ENCODE measurements around the gene FBXO42.
A peak's percentile ranks its signal among the peaks of the same experiment; 100 is the strongest.
"Not testable (repeated sequence)": the region's sequence is repeated elsewhere in the genome, so short reads cannot be mapped to it uniquely, and the experiment has no call there.

The FBXO42 gene

DNA sequence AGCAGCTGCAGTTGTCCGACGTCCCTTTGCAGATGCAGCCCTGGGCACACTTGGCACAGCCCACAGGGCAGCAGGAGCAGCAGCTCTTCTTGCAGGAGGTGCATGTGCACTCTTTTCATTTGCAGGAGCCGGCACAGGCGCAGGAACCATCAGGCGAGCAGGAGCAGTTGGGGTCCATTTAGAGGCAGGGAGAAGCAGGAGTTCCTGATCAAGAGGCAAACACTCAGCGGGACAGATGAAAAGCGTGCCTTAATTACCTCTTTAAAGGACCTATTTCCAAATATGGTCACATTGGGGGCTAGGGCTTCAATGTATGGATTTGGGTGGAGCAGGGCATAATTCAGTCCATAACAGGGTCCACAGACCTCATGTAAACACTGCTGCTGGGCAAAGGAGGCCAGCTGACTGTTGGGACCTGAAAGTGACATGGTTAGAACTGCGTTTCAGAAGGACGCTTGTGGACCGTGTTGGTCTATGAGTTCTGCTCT lies 111.0 kb downstream of the FBXO42 start:
- no peak for DNase-seq

DNA sequence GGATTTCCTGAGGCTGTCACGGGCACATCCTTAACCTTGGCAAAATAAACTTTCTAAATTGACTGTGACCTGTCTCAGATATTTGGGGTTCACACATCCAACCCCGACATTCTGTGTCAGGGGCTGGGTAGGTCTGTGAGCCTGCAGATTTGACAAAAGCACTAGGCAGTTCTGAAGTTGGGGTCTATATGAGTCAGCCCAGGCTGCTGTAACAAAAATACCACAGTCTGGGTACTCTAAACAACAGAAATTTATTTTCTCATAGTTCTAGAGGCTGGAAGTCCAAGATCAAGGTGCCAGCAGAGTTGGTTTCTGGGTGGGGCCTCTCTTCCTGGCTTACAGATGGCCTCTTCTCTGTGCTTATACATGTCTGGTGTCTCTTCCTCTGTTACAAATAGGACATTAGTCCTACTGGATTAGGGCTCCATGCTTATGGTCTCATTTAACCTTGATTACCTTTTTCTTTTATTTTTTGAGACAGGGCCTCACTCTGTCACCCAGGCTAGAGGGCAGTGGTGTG lies 112.2 kb downstream of the FBXO42 start:
- no peak for DNase-seq

DNA sequence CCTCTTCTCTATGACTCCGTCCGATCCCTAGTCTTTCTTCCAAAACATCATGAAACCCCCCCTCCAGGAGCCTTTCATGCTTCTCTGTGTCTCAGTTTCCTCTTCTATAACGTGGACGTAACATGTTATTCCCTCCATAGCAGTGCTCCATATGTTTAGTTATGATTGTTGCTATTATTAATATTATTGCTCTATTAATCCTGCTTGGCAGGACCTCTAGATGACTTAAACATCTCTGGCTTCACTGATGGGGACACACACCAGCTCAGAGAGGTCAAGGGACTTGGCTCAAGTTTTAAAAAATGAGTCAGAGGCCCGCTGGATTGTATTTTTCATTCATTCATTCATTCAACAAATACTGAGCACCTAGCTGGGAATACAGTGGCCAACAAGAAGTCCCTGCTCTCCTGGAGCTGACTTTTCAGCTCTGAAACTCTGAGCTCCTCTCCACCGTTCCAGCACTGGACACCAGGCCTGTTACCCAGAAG lies 114.9 kb downstream of the FBXO42 start:
- DNase-seq = no peak

DNA sequence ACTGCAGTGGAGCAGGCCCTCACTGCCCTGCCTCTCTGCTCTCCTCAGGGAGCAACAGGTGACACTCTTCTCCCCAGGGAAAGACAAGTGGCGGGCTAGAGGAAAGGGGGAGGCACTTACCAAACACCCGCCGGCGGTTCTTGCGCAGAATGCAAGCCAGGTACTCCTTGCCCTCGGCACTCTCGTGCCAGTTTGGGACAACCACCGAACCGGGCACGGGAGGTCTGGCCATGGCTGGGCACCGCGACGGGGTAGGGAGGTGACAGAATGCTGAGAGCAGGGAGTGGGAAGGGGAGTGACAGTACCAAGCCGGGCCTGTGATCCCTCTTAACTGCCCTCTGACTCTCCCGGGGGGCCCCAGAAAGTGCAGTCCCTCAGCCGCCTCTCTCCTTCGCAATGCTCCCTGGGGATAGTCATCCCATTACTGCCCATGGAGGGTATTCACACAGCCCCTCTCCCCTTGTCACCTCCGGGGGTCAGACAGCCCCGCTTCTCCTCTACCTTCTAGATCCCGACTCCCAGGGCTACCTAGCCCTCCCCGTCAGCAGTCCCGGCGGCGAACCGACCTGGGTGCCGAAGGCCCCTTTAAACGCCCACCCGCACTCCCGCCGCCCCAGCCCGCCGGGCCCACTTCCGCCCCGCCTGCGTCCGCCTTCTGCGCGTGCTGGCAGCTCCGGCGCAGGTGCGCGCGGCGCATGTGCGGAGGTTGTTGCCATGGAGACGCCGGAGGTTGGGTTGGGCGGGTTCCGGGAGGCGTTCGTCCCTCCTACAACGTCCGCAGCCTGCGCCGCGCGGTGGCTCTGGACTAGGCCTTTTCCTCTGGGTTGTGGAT lies 115.6 kb downstream of the FBXO42 start, which contains the start of gene CPLANE2:
Gene CPLANE2 (minus strand): TSS at position 673 of the 832 bp plus-strand sequence. CDS start 441 bp downstream, at position 232.
- peak; percentile 85 to 93 (median 92) for DNase-seq

DNA sequence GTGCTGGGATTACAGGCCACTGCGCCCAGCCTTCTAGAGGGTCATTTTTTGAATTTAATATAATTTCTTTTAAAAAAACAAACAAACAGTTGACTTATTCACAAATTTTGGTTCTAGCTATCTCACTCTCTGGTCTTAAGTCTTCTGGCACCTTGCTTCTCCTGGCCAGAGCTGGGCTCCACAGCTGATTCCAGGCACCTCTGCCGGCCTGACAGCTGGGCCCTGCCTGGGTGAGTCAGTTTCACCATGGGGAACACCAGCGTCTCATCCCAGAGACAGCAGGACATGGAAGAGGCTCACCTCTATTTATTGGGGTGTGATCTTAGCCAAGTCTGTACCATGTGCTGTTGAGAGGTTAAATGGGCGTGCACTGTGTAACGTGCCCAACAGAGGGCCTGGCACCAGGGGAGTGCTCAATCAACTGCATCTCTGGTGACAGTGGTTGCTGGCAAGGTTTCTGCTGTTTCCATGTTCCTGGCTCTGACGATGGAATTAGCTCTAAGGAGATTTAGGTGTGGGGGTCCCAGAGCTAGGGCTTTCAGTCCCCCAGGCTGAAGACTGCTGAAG lies 116.3 kb downstream of the FBXO42 start:
- peak in 5 of 6 experiments; percentile 43 to 78 (median 52) for DNase-seq

DNA sequence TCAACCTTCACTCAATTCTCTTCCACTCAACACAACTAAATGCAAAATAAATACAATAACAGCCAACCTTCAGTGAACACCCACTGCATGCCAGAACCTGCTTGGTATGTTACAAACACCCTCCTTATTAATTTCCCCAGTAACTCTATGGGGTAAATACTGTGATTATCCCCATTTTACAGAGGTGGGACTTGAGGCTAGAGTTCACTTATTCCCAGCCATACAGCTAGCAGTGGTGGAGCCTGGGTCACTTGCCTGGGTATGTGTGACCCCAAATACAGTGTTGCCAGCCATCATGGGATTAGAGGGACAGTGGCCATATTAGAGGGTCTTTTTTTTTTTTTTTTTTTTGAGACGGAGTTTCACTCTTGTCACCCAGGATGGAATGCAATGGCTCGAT lies 116.9 kb downstream of the FBXO42 start:
- DNase-seq = no peak

DNA sequence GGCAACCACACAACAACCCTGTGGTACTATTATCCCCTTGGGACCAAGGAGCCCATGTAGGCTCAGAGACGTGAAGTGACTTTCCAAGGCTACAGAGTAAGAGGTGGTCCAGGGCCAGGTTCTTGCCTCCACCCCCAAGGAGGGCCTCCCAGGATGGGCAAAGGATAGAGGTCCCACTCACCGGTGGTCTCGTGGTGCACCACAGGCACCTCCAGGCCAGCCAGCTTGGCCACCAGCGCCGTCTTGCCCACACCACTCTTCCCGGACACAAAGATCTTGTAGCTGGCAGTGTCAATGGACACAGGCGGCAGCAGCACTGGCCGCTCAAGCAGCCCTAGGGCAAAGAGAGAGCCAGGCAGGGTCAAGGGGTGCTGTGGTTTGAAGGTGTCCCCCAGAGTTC lies 118.8 kb downstream of the FBXO42 start:
- no peak for DNase-seq

DNA sequence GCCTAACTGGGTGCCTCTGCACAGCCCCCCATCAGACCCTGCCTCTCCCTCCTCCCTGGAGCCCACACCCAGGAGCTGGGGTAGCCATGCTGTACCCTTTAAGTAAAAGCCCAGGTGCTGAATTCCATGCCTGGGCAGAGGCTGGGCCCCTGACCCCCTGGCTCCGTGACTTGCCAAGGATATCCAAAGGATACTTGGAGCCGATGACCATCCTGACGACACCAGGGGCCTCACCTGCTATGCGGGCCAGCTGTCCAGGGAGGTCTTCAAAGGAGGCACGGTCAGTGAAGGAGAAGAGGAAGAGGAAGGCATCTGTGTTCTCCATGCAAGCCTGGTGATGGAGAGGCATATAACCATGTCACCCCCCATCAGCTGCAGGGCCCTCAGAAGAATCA lies 120.0 kb downstream of the FBXO42 start:
- DNase-seq = no peak

DNA sequence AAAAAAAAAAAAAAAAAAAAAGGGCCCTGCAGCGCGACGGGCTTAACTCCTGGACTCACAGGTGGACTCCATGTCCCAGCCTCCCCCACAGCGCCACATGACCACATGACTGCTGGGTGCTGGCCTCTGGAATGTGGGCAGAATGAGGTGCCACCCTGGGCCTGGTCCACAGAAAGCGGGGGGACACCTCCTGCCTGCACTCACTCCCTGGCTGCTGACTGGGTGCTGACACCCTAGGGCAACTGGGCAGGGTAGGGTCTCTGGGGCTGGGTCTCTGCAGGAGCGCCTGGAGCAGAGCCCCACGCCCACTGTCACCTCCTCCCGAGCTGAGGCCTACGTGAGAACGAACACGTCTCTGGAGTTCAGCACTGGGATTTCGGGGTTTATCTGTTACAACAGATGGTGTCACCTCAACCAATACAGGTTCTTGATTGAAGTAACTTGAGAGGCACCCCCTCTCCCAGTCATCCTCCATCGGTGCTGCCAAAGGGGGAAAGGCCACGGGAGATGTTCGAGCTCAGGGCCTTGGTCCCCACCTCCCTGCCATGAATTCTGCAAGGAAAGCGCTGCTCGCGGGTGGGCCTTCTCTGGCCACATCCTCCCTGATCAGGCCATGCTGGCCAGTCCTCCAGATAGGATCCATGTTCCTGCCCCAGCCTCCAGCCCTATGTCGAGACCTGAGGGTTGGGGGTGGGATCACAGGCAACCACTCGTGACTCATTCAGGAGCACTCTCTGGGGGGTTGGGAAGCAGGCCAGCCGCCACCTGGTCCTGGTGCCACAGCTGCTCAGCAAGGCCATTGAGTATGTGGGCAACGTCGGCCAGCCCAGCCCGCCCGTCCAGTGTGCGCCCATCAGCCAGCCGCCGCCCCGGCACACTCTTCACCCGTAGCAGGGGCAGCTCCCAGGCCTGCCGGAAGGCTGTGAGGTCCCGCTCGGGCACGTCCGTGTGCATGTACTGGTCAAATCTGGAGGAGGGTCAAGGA lies 120.7 kb downstream of the FBXO42 start:
- no peak for DNase-seq

DNA sequence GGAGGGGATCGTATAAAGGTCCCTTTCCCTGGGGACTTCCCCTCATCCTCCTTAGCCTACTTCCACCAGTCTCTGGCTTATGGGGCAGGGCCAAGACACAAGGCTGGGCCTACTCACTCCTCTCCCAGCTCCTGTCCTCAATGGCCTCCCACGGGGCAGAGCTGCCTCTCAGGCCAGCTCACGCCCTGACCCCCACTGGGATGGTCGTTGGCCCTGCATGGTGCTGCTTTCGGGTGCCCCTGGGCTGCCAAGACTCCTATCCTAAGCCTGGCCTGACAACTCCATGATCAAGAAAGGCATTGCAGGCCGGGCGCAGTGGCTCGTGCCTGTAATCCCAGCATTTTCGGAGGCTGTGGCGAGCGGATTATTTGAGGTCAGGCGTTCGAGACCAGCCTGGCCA lies 121.5 kb downstream of the FBXO42 start:
- no peak for DNase-seq

DNA sequence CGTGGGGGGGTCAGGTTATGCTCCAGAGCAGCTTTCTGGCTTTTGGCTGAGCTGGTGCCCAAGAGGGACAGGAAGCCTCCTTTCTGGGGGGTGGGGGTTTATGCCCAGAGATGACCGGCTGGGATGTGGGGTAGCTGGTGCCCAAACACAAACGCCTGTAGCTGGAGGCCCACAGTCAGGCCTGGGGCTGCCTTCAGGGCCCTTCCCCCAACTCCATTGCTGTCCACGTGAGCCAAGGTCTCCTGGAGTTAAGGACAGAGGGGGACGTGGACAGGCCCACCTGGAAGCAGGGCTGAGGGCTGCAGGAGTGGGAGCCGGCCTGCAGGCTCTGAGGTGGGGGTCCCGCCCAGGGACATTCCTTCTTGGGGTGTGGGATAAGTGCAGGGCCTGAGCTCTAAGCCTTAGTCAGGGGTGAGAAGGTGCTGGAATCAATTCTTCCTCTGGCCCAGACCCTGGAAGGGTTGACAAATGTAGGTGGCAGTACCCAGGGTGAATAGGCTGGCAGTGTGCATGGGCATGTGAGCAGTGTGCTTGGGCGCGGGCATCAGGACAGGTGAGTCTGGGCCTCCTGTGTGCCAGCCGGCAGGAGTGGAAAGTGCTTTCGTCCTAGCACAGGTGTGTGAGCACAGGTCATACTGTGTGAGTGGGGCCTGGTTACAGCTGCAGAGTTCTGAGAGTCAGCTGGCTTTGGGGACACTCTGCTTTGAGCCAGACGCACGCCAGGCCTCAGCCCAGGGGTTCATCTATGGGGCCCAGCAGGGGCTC lies 122.1 kb downstream of the FBXO42 start:
- DNase-seq = no peak

DNA sequence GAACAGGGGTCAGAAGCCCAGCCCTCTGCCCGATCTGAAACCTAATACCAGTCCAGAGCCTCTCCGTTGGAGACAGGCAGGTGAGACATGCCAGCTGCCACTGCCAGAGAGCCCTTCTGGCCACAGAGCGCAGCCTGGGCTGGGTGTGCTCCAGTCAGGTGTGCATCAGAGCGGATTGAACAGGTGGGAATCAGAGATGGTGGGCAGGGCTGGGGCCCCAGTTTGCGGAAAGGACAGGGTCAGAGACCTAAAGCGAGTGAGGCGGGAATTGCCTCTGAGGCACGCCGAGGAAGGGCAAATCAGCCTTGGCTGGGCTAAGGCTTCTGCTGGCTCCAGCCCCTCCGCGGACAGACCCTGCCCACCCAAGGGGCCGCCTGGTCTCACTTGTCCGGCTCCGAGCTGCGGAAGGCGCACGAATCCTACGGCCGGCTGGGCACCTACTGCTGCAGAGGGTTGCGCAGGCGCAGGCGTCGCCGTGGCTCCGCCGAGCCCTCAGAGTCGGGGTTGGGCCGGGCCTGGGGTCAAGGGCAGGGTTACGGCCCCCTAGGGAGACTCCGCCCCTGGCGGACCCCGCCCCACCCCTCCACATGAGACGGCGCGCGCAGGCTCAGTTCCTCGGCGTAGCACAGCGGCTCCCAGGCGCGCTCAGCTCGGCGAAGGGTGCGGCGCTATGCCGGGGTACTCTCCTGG lies 125.6 kb downstream of the FBXO42 start:
- no peak for DNase-seq

DNA sequence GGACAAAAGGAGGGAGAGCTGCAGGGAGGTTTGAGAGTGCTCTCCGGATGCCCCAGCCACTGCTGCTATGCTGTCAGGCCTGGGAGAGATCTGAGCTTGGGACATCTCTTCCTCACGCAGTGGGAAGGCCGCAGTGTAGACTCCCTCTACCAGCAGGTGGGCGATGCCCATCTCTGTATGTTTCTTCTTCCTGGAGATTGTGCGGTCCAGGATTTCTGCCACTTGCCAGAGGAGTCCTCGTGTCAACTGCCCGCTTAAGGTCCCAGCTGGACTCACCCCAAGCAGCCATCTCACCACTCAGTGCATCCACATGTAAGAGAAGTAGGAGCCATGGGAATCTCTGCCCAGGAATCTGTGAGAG lies 126.2 kb downstream of the FBXO42 start:
- DNase-seq = no peak

DNA sequence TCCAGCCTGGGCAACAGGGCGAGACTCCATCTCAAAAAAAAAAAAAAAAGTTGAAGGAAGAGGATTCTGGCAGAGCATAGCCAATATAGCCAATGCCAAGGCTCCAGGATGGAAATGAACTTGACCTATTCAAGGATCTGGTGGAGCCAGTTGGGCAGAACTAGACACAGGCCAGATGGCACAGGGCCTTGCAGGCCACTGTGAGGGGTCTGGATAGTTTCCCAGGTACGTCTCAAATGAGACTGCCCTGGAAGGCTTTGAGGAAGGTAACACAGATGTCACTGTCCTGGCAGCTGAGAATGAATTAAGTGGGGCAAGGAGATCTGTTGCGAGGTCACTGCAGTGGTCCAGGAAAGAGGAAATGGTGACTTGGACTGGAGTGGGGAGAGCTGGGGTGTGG lies 127.8 kb downstream of the FBXO42 start:
- no peak for DNase-seq

DNA sequence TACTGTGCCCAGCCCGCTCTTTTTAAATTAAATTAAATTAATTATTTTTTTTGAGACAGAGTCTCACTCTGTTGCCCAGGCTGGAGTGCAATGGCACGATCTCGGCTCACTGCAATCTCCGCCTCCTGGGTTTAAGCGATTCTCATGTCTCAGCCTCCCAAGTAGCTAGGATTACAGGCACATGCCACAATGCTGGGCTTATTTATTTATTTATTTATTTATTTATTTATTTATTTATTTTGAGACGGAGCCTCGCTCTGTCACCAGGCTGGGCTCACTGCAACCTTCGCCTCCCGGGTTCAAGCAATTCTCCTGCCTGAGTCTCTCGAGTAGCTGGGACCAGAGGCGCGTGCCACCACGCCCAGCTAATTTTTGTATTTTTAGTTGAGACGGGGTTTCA lies 129.6 kb downstream of the FBXO42 start:
- DNase-seq = not testable (repeated sequence)

DNA sequence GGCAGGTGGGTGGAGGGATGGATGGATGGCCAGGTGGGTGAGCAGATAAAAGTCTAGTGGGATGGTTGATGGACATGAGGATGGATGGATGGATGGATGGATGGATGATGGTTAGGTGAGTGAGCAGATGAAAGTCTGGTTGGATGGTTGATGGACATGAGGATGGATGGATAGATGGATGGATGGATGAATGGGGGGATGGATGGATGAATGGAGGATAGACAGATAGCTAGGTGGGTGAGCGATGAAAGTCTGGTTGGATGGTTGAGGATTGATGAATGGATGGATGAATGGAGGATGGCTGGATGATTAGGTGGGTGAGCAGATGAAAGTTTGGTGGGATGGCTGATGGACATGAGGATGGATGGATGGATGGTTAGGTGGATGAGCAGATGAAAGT lies 130.8 kb downstream of the FBXO42 start:
- no peak for DNase-seq

DNA sequence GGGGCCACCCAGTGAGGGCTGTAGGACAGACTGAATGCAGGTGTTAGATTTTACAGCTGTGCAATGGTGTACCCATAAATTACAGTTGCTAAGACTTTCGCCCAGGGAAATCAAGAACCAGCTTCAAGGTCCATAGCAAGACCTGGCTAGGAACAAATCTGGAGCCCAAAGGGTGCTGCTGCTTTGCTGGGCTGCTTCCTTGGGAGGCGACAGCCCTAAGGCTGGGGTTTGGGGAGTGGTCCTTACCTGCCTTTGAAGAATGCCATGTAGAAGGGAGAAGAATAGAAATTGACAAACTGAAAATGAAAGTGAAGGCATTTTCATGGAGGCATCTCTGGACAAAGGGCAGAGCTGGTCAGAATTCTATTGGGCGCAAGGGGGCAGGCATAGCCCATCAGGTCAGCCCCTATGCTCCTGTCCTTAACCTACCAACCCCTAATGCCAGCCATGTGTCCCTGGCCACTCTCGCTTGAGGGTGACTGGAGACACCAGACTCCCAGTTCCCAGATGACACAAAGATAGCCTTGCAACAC lies 132.2 kb downstream of the FBXO42 start:
- no peak for DNase-seq

DNA sequence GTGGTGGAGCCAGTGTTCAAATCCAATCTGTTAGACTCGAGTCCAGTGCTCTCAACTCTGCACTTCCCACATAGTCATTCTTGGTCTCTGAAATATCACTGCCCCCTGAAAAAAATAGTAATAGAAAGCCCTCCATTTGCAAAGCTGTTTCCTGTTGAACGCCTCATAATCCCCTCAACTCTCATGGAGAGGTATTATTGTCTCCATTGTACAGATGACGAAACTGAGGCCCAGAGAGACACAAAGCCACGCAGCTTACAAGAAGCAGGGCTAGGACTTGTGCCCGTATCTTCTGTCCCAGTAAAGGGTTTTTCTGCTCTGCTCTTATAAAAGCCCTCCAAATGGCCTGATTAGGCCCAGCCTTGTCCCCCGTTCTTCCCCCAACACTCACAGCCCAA lies 133.6 kb downstream of the FBXO42 start:
- no peak for DNase-seq

DNA sequence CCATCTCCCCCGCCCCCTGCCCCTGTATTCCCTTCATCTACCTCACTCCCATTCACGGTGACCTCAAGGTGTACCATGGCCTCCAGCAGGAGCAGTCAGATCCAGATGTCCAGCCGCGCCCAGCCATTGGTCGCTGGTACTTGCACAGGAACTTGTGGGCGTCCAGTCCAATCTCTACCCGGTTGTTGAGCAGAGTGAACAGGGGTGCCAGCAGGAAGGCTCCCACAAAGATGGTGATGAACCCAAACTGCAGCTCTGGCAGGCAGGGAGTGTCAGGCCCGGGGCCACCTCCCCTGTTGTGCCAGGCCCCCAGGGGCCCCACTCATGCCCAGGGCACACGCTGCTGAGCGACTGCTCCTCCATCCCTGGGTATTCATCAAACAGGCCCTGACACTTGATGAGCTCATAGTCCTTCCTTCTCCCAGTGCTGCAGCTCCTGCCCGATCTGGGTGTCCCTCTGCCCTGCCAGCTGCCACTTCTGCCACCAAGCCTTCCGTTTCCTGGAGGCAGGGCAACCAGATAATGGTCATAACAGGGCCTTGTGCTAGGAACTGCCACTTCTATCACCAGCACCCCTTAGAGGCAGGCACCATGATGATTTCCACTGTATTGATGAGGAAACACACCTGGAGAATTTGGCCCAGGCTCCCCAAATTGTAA lies 134.1 kb downstream of the FBXO42 start:
- DNase-seq = no peak

DNA sequence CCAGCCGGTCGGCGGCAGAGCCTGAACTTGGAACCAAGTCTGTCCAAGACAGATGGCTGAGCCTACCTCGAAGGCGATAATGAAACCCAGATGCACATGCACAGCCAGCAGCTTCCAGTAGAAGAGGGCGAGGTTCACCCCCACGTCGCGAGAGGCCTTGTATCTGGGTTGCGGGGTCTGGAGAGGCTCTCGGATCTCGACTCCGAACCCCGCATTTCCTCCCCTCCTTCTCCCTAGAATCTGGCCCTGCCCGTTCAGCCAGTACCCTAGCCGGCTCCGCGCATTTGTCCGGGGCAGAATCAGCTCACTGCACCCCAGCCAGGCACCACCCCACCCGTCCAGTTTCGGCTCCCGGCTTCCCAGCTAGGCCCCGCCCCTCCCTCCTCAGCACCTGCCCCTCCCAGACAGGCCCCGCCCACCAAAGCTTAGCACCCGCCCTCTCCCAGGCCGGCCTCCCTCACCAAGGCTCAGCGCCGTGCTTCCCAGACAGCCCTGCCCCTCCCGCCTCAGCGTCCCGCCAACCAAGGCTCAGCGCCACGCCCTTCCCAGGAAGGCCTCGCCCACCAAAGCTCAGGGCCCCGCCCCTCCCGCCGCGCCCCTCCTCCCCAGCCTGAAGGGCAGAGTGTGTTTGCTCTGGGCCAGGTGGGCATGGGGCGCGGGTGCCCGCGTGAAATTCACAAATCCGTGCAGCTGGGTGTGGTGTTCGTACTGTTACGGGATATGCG lies 135.1 kb downstream of the FBXO42 start:
- DNase-seq = peak; percentile 82 to 94 (median 90)

Measured in stimulated activated naive CD4-positive, alpha-beta T cell (primary cell).